Activated CD8-positive, alpha-beta memory T cell treated with anti-CD3 and anti-CD28 coated beads for 4 hours (primary cell): ENCODE results near the gene RALGAPA1.
"Not testable (repeated sequence)": the region's sequence is repeated elsewhere in the genome, so short reads cannot be mapped to it uniquely, and the experiment has no call there.

ENCODE experiments used
- DNase-seq, 2 donors: peaks; one replicate each; pipeline ENCODE4 v3.0.0-alpha.2; 2020; ENCODE audit warnings: low read depth in 2 of 2

The RALGAPA1 gene

DNA sequence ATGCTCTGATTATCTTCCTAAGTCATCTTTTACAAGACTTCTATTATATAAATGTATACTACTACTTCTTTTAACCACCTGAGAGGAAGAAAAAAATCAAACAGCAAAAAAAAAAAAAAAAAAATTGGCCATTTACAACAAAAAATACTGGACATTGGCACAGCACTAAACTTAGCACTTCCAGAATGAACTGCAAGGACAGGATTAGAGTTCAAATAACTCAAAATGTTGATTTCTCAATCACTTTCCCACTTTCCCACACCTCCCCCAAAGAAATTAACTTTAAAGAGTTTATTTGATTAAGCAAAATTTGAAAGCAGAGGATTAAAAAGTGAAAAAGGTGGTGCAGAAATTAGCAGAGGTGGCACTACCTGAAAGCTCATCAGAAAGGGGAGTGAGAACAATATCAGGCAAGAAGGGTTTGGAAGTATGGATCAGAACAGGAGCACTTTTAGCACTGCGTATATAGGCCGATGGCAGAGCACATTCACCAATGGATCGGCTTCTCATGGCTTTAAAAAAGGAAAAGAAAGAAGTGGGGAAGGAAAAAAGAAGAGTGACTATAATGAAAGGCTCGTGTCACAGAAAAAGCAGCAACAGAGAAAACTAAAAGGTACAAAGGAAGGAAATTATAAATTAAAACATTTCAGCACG is 109.2 kb downstream of the RALGAPA1 start:
- no peak for DNase-seq

DNA sequence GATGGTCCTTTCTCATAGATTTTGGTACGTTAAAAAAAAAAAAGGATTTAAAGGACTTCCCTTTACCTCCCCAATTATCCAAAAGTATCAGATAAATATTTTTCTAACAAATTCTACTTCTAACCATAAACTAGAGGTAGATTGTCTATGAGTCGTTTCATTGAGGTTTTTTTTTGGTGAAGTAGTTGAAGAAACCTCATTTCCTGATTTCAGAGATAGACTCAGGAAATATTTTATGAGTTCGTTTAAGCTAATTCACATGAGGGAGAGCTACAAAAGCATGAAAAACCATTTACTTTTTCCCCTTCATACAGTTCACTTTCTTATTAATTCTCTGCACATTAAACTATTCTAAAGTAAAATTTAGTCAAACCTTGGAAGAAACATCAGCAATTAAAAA is 112.5 kb downstream of the RALGAPA1 start:
- DNase-seq = no peak

DNA sequence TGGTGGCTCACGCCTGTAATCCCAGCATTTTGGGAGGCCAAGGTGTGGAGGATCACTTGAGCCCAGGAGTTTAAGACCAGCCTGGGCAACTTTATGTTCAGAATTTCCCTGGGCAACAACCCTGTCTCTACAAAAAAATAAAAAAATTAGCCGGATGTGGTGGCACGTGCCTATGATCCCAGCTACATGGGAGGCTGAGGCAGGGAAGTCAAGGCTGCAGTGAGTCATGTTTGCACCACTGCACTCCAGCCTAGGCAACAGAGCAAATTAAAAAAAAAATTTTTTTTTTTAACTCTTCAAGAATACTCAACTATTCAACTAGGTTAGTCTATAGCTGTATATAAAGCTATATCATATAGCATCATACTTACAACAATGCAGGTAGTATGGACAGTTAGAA is 113.0 kb downstream of the RALGAPA1 start:
- no peak for DNase-seq

DNA sequence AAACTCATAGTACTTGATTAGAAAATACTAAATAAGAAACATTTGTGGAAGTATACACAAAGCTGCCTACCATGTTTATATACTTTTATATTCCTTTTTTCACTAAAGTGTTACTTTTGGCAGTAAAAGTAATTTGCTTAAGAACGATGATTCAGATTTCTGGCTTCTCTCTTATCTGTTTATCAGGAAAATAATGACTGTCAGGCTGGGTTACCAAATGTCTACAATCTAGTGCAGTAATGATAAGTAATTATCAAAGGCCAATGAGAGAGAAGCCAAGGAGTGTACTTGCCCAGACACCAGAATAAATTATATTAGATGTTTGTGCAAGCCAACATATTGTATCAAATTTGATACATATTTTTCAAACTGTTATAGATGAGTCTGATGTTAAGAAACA is 113.4 kb downstream of the RALGAPA1 start:
- DNase-seq = no peak

DNA sequence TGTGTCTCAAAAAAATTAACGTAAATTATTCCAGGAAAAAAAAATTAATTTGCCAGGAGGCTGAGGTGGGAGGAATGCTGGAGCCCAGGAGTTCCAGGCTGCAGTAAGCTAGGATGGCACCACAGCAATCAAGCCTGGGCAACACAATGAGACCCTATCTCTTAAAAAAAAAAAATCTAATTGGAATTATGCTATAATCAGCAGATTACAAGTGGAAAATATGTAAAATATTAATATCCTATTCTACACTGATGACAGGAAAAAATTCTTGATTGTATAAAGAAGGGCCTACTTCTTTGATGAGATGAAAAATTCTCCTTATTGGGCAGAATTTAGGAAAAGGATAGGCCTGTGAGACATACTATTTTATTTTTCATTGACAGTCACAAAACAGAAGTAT is 114.0 kb downstream of the RALGAPA1 start:
- no peak for DNase-seq

DNA sequence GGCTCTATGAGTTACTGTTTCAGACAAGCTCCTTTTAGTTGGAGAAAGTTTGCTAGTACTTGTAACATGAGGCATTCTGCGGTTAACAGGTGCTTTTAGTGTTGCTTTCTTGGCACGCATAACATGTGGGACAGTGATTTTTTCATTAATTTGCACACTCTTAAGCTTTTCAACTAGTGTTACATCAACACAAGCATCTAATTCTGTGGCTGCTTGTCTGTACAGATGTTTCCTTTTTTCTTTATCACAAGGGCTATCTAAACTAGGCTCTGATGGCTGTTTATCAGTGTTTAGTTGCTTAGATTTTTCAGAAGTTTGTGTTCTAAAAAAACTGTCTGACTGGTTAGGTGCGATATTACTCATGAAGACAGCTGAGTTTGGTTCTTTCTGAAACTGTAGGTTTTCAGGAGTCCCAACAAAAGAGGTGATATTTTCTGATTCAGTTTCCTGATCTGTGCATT is 120.1 kb downstream of the RALGAPA1 start:
- no peak for DNase-seq

DNA sequence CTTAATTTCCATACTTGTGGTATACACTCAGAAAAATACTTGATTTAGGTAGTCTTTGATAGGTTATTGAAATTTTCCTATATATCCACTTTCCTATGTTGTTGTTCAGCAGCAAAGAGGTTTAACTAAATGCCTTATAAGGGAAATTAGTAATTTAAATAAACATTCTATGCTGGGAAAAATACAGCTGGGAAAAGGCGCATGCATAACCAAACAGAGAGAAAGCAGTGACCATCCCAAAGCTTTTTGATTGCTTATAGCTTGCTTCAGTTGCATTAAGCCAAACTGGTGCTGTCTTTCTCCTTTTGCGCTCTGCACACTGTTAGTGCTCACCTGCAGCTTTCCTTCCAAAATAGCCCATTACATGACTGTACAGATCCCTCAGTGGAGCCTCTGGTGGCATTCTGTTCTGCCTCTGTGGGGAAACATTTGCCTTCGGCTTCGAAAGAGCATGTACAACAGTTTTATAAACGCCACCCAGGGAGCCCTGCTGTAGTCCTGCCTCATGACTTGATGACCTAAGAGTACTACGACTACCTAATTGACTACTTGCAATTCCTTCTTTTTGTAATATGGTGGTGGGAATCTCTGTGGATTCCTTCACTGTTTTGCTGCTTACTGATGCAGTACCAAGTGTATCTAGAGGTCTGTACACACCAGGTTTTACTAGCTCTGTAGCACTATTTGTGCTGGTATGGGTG is 120.8 kb downstream of the RALGAPA1 start:
- DNase-seq = no peak

DNA sequence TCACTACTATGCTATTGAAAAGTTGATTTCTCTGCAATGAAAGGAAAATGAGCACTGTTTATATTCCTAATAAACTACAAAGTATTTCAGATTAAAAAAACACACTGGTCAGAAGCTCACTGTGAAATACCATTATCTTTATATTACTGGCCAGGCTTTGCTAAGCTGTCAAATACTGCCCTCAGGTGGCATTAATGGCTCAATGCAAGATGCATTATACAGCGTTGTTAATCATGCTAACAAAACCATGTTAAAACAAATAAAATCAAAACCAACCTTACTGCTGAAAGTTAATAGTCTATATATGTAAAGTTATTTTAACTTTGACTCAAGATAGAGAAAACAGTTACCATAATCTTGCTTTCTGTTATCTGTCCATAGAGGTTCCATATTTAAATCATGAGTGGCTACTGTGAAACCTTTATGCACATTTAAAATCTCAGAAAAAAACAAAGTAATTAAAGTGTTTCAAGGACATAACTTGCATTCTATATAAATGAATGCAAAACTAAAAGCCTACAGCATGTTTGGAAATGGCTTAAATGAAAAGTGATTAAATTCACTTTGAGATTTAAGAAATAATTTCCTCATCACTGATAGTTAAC is 121.7 kb downstream of the RALGAPA1 start:
- DNase-seq = no peak

DNA sequence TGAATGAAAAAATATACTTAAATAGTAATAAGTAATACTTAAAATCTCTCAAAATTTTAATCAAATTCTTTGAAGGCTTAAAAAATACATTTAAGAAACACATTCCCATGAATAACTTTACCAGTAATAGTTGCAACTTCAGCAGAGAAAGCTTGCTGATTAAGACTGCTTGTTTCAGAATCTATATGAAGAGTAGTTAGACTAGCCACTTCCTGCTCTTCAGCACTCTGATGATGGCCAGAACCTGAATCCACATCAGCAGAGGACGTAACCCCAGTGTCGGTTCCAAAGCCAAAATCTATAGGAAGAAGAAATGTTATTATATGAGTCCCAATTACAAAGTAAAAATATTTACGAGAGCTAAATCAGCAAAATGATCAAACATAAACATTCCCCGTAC is 125.4 kb downstream of the RALGAPA1 start:
- not testable (repeated sequence) for DNase-seq

DNA sequence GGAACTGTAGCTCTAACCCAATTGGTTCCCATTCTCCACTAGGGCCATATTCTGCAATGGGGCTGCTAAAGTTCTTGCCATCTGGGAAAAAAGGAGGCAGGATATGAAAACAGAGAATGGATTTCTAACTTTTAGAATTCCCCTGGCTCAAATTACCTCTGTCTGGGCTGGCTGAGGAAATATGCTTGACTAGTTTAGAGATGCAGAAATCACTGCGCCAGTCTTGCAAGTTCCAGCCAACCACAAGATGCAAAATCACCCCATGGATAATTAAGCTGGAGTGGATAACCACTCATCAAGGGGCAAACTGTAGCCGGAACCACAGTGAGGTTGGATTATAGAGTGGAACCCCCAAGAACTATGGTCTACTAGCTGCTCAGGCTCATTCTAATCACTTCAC is 126.3 kb downstream of the RALGAPA1 start:
- DNase-seq = no peak

DNA sequence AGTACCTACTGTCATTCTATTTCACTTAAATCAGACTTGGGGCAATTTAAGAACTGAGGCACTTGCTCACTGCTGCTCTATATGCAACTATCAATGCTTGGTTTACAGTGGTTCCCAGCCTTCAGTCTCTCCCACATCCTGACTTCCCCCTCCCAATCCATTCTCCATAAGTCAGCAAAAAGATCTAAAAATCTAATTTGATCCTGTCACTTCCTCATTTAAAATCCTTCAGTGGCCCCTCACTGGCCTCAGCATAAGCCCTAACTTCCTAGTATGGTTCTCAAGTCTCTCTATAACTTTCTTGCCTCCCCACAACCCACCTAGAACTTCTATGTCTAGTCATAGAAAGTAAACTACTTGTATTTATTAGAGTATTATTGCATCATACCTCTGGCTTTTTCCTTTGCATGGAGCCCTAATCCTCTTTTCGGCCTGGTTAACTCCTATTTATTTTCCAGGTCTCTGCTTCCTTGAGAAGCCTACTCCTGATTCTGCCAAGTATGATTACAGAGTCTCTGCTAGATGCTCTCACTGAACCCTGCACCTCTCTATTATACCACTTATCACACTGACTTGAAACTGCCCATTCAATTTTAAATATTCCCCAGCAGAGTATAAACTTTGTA is 130.6 kb downstream of the RALGAPA1 start:
- DNase-seq = no peak

DNA sequence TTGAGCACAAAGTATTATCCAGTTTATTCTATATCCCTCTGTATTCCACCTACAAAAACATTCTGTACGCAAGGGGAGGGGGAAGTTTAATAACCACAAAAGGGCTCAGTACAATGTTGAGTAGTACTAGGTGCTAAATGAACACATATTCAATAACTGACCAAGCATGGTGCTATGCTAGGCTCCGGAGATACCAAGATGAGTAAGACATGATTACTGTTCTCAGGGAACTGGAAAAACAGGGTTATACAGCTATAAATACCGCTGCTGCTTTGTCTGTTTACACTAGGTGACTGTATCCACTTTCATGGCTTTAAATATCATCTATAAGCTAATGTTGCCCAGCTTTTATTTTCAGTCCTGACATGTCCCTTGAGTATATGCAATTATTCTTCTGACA is 139.3 kb downstream of the RALGAPA1 start:
- no peak for DNase-seq

DNA sequence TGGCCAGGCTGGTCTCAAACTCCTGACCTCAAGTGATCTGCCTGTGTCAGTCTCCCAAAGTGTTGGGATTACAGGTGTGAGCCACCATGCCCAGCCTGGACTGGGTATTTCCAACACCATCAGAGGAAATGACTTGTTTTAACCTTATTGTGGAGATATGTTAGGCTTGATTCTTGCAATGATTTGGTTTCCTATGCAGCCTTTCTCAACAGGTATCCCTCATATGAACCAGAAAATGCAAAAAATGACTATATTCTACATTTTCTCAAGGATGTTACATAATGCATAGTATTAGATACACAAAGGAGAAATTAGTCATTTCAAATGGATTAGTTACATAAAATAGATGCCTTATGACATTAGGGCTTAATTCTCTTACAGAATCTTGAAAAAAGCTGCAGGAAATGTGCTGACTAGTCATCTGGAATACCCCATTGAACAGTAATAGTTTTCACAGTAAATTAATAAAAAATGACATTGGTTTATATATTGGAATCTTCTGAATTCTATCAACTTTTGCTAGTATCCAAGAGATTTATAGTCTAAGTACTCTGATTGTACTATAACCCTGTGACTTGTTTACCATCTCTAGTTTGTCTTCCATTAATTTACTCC is 142.6 kb downstream of the RALGAPA1 start:
- no peak for DNase-seq

DNA sequence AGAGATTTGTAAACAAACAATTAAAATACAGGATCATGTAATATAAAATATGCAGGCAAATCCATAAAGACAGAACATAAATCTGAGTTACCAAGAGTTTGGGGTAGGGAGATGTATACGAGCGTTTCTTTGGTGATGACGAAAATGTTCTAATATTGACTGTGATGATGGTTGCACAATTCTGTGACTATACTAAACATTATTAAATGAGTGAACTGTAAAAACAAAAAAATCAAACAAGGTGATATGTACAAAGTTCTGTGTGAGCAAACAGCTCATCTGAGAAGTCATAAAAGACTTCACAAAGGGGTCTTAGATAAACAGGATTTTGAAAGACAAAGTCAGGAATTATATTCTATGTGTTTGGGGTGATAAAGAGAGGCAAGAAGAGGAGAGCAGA is 147.2 kb downstream of the RALGAPA1 start:
- no peak for DNase-seq

DNA sequence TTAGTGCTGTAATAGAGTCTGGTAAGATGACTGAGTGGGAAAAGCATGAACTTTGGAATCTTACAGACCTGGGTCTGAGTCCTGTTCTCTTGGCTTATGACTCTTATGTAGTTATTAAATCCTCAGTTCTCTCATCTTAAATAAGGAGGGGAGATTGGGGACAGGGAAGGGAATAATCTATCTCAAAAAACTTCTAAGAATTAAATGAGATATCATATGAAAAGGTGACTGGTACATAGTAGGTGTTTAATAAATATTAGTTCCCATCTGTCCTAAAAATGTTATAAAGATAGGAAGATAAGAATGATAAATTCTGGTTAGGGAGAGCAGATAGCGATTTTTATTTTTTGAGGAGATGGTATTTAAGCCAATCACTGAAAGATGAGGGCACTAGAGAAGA is 156.1 kb downstream of the RALGAPA1 start:
- no peak for DNase-seq

DNA sequence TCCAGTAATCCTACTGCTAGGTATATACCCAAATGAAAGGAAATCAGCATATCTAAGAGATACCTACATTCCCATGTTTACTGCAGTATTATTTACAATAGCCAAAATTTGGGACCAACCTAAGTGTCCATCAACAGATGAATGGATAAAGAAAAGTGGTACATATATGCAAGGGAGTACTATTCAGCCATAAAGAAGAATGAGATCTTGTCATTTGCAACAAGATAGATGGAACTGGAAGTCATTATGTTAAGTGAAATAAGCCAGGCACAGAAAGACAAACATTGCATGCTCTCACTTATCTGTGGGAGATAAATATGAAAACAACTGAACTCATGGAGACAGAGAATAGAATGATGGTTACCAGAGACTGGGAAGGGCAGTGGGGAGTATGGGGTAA is 165.6 kb downstream of the RALGAPA1 start:
- no peak for DNase-seq

DNA sequence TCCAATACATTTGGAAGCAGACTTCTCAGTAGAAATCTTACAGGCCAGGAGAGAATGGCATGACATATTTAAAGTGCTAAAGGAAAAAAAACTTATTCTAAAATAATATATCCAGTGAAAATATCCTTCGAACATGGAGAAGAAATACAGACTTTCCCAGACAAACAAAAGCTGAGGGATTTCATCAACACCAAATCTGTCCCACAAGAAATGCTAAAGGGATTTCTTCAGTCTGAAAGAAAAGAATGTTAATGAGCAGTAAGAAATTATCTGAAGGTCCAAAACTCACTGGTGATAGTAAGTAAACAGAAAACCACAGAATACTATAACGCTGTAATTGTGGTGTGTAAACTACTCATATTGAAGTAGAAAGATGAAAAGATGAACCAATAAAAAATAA is 171.2 kb downstream of the RALGAPA1 start:
- no peak for DNase-seq

DNA sequence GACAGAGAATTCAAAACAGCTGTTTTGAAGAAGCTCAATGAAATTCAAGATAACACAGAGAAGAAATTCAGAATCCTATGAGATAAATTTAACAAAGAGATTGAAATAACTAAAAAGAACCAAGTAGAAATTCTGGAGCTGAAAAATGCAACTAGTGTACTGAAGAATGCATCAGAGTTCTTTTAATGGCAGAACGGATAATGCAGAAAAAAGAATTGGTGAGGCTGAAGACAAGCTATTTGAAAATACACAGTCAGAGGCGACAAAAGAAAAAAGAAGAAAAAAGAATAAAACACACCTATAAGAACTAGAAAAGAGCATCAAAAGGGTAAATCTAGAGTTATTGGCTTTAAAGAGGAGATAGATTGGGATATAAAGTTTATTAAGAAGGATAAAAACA is 171.8 kb downstream of the RALGAPA1 start:
- DNase-seq = no peak

DNA sequence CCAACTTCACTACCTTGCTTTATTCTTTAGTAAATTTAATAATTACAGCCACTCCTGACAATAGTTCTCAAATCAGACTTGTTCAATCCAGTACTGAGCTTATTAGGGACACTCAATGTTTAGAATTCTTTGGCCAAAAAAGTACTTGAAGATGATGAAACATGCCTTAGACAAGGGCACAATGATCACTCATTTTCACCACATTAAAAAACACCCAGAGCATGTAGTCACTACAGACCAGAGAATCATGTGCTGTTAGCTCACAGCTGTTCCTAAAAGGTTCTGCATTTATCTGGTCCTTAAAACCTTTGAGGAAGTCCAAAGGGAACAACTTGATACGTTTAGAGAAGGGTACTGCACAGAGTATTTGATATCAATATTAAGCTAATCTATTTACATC is 176.4 kb downstream of the RALGAPA1 start:
- no peak for DNase-seq

DNA sequence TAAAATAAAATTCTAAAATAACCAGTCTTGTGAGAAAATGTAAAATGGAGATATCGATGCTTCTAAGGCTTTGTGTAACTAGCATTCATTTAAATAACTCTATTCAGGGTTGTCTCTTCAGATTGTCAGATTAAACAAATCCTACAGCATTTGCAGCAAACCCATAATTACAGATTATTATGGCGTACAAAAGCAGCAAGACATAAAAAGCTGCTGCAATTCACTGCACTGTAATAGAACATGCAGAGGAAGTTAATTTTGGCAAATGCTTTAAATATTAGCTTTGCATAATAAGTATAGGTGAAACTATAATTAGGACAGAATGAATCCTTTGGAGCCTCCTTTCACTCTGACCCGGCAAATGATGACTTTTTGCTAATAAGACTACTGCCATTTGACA is 176.8 kb downstream of the RALGAPA1 start:
- no peak for DNase-seq

DNA sequence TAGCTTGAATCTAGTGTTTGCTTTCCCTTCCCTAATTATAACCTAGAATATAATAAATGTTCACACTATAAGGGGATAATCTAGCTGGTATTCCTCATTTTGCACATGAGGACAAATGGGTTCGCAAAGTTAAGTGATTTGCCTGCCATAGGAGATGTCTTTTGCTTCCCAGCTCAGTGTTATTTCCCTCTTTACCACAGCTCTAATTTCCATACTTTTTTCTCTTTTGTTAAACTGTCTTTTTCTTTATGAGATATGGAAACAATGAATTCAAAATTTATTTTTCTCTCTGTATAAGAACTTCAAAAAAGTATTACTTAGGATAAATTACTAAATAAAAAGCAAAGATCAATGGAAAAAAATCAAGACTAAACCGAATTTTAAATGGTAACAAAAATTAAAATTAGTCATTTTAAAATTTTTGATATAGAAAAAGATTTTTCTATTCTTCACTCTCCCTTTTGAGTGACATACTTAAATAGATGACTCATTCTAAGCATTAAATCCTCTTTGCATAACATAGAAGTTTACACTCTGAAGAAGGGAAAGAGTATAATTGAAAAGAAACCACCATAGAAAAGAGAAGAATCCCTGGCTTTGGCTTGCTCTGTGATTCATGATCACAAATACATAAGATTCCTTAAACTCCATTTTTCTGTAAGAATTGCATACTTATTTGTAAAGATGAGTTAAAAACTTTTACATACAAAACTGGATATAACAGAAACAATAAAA is 177.9 kb downstream of the RALGAPA1 start:
- no peak for DNase-seq

DNA sequence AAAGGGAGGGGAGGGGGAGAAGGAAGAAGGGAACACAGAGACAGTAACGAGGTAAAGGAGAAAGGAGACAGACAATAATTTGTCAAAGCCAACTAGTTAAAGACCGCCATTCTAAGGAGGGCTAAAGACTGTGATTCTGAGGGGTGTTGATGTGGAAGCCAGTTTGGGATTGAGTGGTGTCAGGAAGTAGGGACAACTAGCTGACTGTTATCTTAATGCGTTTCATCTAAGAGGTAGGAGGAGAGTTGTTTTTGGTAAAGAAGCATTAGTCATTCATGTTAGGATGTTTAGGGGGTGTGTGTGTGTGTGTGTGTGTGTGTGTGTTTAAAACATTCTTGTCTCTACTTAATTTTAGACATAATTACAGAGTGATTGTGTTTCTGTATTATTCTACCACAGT is 180.1 kb downstream of the RALGAPA1 start:
- DNase-seq = no peak
